Activated CD8-positive, alpha-beta memory T cell treated with anti-CD3 and anti-CD28 coated beads for 48 hours (primary cell): Measurements from ENCODE around the gene TNRC6B.
A peak's percentile ranks its signal among the peaks of the same experiment; 100 is the strongest.

Source experiments
- DNase-seq, 3 experiments: peaks; one replicate each; pipeline ENCODE4 v3.0.0-alpha.2; 2020; ENCODE audit warnings: low read depth in 2 of 3, low spot score in 2 of 3

The TNRC6B gene

DNA sequence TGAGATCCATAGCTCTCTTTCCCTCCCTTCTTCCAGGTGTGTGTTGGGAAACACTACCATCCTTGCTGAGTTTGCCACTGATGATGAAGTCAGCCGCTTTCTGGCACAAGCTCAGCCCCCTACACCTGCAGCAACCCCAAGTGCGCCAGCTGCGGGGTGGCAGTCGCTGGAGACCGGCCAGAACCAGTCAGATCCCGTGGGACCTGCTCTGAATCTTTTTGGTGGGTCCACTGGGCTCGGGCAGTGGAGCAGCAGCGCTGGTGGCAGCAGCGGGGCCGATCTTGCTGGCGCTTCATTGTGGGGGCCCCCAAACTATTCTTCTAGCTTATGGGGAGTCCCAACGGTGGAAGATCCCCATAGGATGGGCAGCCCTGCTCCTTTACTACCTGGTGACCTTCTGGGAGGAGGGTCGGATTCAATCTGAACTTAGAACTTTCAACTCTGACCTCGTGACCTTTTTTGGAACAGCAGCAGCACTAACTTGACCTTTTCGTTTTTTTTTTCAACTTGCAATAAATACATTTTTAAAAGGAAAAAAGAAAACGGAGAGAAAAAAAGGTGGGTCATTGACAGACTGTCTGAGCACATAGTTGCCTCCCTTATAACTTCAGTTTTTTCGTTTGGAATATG is 145.2 kb downstream of the TNRC6B start:
- no peak for DNase-seq

DNA sequence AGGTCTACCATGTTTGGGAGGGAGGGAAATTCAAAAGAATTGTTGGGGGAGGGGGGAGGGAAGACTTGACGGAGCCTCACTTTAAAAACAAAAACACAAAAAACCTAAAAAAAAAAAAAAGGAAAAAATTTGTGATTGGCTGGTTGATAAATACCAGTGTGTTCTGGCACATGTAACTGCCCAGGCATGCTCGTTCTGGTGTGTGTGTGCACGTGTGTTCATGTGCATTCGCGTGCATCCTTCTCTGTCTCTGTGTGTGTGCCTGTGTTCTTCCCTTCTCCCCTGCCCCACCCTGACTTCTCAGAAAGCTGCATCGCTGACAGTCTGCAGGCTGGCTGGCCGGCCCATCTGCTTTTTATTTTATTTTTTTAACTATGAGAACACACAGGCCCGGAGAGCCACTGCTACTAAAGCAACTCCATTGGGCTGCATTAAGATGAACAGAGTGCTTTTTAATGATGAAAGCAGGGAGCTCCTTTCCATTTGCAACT is 146.0 kb downstream of the TNRC6B start:
- DNase-seq, result no peak

GRCh38 chr22:40324468-40325305 is 147.0 kb downstream of the TNRC6B start:
- no peak for DNase-seq

GRCh38 chr22:40325315-40325714 is 147.6 kb downstream of the TNRC6B start:
- DNase-seq, result peak; percentile 34 to 48 (median 45)

- no peak for DNase-seq
Measured at GRCh38 chr22:40326905-40327735, 149.4 kb downstream of the TNRC6B start.

- DNase-seq, result no peak
Measured at GRCh38 chr22:40328546-40329456, 151.1 kb downstream of the TNRC6B start.

- no peak for DNase-seq
Measured at GRCh38 chr22:40329466-40329865, 151.7 kb downstream of the TNRC6B start.

DNA sequence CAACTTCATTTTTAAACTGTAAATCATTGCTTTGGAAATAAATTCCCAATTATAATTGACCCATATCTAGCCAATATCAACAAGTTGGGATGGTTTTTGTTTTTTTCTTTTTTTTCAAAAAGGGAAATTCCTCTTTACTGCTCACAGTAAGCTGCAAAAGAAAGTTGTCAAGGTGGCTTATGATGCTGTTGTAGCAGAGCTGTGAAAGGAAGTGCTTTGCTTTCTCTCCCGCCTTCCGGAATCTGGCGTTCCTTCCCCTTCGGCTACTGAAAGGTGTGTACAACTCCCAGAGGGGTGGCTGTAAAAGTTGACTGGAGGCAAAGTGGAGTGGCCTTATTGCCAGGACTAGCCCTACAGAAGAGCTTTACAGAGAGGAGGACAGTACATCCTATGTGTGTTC is 152.4 kb downstream of the TNRC6B start:
- DNase-seq, result no peak

DNA sequence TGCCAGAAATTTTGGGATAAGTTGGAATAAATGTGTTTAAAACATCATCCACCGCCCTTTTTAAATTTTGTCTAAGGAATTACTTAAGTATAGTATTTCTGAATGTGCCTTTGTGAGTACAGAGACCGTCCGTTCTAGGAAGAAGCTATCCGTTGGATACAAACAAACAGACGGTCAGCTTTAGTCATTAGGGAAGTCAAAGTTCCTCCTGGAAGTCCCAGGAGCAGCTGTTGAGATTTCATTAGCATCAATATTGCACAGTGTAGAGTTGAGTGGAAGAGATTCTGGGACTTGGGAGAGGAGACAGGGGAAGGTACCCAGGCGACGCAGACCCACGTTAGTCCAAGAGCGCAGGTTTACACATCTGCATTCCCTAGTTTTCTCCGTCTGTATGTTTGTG is 152.9 kb downstream of the TNRC6B start:
- DNase-seq, result no peak

- DNase-seq, result no peak
Measured at GRCh38 chr22:40331706-40332105, 154.0 kb downstream of the TNRC6B start.

- no peak for DNase-seq
Measured at GRCh38 chr22:40332319-40332781, 154.6 kb downstream of the TNRC6B start.

DNA sequence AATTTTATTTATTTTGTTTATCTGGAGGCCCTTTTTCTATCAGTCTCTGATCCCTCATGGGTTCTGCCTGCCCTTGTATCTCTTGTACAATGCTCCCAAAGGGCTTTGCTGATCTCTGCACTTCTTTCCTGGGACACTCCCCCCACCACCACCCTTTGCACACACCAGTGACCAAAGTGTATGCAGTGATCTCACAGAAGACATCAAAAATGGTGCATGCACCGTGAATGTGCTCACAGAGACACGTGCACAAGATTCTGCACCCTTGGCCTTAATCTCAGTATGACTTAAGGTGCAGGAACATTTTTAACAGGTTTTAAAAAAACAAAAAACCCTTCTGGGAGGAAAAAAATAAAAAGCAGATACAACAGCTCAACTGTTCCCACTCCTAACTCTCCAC is 156.3 kb downstream of the TNRC6B start:
- DNase-seq, result no peak

GRCh38 chr22:40334899-40335298 is 157.2 kb downstream of the TNRC6B start:
- DNase-seq, result no peak

- DNase-seq, result no peak
Measured at GRCh38 chr22:40335358-40335757, 157.6 kb downstream of the TNRC6B start.

GRCh38 chr22:40340044-40340443 is 162.3 kb downstream of the TNRC6B start:
- DNase-seq, result no peak

DNA sequence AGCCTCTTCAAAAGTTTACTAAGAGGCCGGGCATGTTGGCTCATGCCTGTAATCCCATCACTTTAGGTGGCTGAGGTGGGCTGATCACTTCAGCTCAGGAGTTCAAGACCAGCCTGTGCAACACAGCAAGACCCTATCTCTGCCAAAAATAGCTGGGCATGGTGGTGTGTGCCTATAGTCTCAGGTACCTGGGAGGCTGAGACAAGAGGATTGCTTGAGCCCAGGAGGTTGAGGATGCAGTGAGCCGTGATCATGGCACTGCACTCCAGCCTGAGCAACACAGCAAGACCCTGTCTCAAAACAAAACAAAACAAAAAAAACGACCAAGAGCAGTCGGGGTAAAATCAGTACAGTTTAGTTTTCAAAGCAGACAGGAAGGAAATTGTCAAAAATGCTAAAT is 163.9 kb downstream of the TNRC6B start:
- no peak for DNase-seq

- DNase-seq, result no peak
Measured at GRCh38 chr22:40342521-40342920, 164.8 kb downstream of the TNRC6B start.

- no peak for DNase-seq
Measured at GRCh38 chr22:40345271-40345670, 167.5 kb downstream of the TNRC6B start.

- DNase-seq, result no peak
Measured at GRCh38 chr22:40345815-40346184, 168.1 kb downstream of the TNRC6B start.
